Measurements from ENCODE around the gene ASIC4. TPM values are rescaled to one million over a fixed set of nuclear protein-coding genes. Genes with fewer than 3 reads are reported as not detected.

ASIC4 gene
- total RNA-seq, 4 donors from 2014 or later: not detected

- DNase-seq: no peak
- H3K4me3 ChIP-seq: no peak overlapping the region
- peaks cover 5 to 97% (median 20%) of the 10 kb centered on the region in 4 donors for H3K27me3 ChIP-seq
- intact Hi-C loops (cut with DNase I): no loop called here
- no peak for TF ChIP-seq CTCF (IDR thresholded peaks at IDR 0.05)
- TF ChIP-seq POLR2A (IDR thresholded peaks at IDR 0.05): no peak
- no peak overlapping the region for H3K27ac ChIP-seq
- H3K4me1 ChIP-seq: peaks cover 14 to 49% (median 16%) of the 10 kb centered on the region in 3 donors
- no peaks in the 10 kb centered on the region for H3K36me3 ChIP-seq
- no peaks in the 10 kb centered on the region for H3K9me3 ChIP-seq
- 10 to 45% methylated on average over 4 to 14 of the region's 16 CpGs for WGBS, 2 donors
Observed at GRCh38 chr2:219512524-219513216, 1.6 kb upstream of the ASIC4 start.

GRCh38 chr2:219513787-219514186 lies 495 bp upstream of the ASIC4 start:
- Histone ChIP-seq H3K9me3 (no peaks in the 10 kb centered on the region), H3K4me3 (peak overlapping the region in 1 of 4 donors; percentile 23), H3K27me3 (peaks cover 5 to 100% (median 20%) of the 10 kb centered on the region in 4 donors), H3K4me1 (peaks cover 14 to 39% (median 16%) of the 10 kb centered on the region in 3 donors), H3K36me3 (no peaks in the 10 kb centered on the region), H3K27ac (no peak overlapping the region)
- intact Hi-C loops (cut with DNase I): no loop called here
- WGBS, 2 donors: 0% methylated on average over 1 of the region's 4 CpGs; no CpG with 5 or more reads in 1 of the 2 donors
- no peak for DNase-seq
- TF ChIP-seq POLR2A (IDR thresholded peaks at IDR 0.05): no peak
- TF ChIP-seq CTCF (IDR thresholded peaks at IDR 0.05): no peak

- 80 to 90% methylated on average over 2 to 3 of the region's 21 CpGs for WGBS, 2 donors
- H3K4me3 ChIP-seq: no peak overlapping the region
- no peak for TF ChIP-seq CTCF (IDR thresholded peaks at IDR 0.05)
- TF ChIP-seq POLR2A (IDR thresholded peaks at IDR 0.05): no peak
- DNase-seq: no peak
- peaks cover 5 to 100% (median 20%) of the 10 kb centered on the region in 4 donors for H3K27me3 ChIP-seq
- H3K36me3 ChIP-seq: no peaks in the 10 kb centered on the region
- H3K27ac ChIP-seq: no peak overlapping the region
- peaks cover 4 to 29% (median 8%) of the 10 kb centered on the region in 3 donors for H3K4me1 ChIP-seq
- no peaks in the 10 kb centered on the region for H3K9me3 ChIP-seq
- intact Hi-C loops (cut with DNase I): no loop called here
Observed at GRCh38 chr2:219514836-219515235, 554 bp downstream of the ASIC4 start.

GRCh38 chr2:219515874-219516629 lies 1.8 kb downstream of the ASIC4 start:
- no peak overlapping the region for H3K4me3 ChIP-seq
- DNase-seq: no peak
- no peak overlapping the region for H3K27ac ChIP-seq
- intact Hi-C loops (cut with DNase I): no loop called here
- no peaks in the 10 kb centered on the region for H3K9me3 ChIP-seq
- no peak for TF ChIP-seq POLR2A (IDR thresholded peaks at IDR 0.05)
- 48 to 56% methylated on average over 11 to 13 of the region's 17 CpGs for WGBS, 2 donors
- peaks cover 0 to 25% (median 5%) of the 10 kb centered on the region in 3 donors for H3K4me1 ChIP-seq
- H3K27me3 ChIP-seq: peaks cover 5 to 100% (median 17%) of the 10 kb centered on the region in 4 donors
- H3K36me3 ChIP-seq: no peaks in the 10 kb centered on the region

- Histone ChIP-seq H3K4me1 (peaks cover 6 to 33% (median 11%) of the 10 kb centered on the region in 3 donors), H3K4me3 (no peak overlapping the region), H3K27ac (no peak overlapping the region), H3K36me3 (no peaks in the 10 kb centered on the region), H3K27me3 (peaks cover 5 to 100% (median 18%) of the 10 kb centered on the region in 4 donors), H3K9me3 (no peaks in the 10 kb centered on the region)
- intact Hi-C loops (cut with DNase I): no loop called here
- no peak for TF ChIP-seq CTCF (IDR thresholded peaks at IDR 0.05)
- TF ChIP-seq POLR2A (IDR thresholded peaks at IDR 0.05): no peak
- no peak for DNase-seq
- whole genome bisulfite sequencing, 2 donors: 39 to 57% methylated on average over 7 of the region's 7 CpGs
Observed at GRCh38 chr2:219516888-219517287, 2.6 kb downstream of the ASIC4 start.
